AG10803 (cell line): ENCODE data around the gene FCHSD2.
A peak's percentile ranks its signal among the peaks of the same experiment; 100 is the strongest.
"Not testable (repeated sequence)": the region's sequence is repeated elsewhere in the genome, so short reads cannot be mapped to it uniquely, and the experiment has no call there.

Experiments
- DNase-seq: peaks from one replicate; pipeline ENCODE4 v3.0.0; 2010; ENCODE audit warnings: low read depth
- H3K4me3 ChIP-seq: 2 replicates; pipeline ENCODE4 v1.5.1; 2011; ENCODE audit warnings: mild to moderate bottlenecking, low read length, control low read depth
- TF ChIP-seq, protein P1 (sequence below): conservative IDR thresholded peaks from 2 replicates; pipeline ENCODE4 v1.5.1; 2011; ENCODE audit warnings: mild to moderate bottlenecking, low read length, control low read depth, inconsistent platforms

FCHSD2 gene

DNA sequence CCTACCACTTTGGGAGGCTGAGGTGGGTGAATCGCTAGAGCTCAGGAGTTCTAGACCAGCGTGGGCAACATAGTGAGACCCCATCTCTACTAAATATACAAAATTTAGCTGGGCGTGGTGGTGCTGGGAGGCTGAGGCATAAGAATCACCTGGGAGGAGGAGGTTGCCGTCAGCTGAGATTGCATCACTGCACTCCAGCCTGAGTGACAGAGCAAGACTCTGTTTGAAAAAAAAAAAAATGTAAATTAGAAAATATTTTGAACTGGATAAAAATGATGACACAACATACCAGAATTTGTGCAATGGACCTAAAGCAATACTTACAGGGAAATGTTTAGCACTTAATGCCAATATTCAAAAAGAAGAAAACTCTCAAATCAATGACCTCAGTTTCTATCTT lies 281.5 kb downstream of the FCHSD2 start:
- no peak for DNase-seq
- TF ChIP-seq, protein P1, sequence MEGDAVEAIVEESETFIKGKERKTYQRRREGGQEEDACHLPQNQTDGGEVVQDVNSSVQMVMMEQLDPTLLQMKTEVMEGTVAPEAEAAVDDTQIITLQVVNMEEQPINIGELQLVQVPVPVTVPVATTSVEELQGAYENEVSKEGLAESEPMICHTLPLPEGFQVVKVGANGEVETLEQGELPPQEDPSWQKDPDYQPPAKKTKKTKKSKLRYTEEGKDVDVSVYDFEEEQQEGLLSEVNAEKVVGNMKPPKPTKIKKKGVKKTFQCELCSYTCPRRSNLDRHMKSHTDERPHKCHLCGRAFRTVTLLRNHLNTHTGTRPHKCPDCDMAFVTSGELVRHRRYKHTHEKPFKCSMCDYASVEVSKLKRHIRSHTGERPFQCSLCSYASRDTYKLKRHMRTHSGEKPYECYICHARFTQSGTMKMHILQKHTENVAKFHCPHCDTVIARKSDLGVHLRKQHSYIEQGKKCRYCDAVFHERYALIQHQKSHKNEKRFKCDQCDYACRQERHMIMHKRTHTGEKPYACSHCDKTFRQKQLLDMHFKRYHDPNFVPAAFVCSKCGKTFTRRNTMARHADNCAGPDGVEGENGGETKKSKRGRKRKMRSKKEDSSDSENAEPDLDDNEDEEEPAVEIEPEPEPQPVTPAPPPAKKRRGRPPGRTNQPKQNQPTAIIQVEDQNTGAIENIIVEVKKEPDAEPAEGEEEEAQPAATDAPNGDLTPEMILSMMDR: no peak
- no peak overlapping the region for H3K4me3 ChIP-seq

- DNase-seq: no peak
Observed at GRCh38 chr11:72860010-72860409, 282.1 kb downstream of the FCHSD2 start.

DNA sequence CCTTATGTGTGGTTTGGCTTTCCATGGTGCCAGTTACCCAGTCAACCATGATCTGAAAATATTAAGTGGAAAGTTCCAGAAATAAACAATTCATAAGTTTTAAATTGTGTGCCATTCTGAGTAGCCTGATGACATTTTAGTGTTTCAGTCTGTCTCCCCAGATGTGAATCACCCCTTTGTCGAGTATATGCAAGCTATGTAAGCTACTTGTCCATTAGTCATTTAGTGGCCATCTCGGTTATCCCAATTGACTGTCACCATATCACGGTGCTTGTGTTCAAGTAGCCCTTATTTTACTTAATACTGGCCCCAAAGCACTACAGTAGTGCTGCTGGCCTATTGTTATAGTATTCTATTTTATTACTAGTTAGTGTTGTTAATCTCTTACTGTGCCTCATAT lies 283.0 kb downstream of the FCHSD2 start:
- H3K4me3 ChIP-seq: no peak overlapping the region
- TF ChIP-seq, protein P1: no peak
- DNase-seq: no peak

More at GRCh38 chr11:72860010-72860409, 282.1 kb downstream of the FCHSD2 start:
- no peak overlapping the region for H3K4me3 ChIP-seq
- TF ChIP-seq, protein P1: no peak

DNA sequence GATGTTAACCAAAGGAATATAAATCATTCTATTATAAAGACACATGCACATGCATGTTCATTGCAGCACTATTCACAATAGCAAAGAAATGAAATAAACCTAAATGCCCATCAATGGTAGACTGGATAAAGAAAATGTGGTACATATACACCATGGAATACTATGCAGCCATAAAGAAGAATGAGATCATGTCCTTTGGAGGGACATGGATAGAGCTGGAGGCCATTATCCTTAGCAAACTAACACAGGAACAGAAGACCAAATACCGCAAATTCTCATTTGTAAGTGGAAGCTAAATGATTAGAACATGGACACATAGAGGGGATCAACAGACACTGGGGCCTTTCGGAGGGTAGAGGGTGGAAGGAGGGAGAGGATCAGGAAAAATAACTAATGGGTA lies 283.9 kb downstream of the FCHSD2 start:
- H3K4me3 ChIP-seq, DNase-seq: not testable (repeated sequence)

DNA sequence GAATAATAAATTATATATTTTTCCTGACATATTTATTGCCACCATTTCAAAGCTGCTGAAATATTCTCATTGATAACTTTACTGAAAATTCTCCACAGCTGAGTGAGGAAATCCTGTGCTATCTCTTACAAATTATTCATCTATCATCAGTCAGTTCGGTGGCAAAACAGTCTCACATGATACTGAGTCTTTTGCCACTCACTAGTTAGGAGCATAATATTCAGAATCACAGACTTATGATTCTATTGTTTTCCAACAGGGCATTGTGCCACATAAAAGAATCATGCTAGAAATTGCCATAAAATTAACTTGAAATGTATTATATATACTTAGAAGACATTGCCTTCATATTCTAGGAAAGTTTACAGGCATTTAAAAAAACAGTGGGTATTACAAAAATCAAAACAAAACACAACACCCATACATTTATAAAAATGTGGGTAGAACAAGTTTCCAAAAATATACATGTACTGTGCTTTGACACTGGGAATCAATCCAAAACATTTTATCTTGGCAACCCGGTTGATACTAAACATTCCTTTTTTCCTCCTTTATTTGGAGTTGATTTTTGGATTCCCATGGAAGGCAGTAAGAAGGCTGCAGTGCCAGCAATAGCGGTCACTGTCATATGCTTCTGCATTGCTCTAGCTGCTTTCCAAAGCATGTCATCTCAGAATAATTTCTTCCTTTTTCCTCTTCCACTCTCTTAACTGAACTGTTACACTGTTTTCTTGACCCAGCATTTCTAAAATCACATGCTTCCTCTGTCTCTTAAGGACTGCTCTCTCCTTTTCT lies 285.4 kb downstream of the FCHSD2 start:
- H3K4me3 ChIP-seq: no peak overlapping the region
- DNase-seq: peak; percentile 20
- TF ChIP-seq, protein P1: no peak

- DNase-seq: no peak
- TF ChIP-seq, protein P1: no peak
- H3K4me3 ChIP-seq: no peak overlapping the region
Observed at GRCh38 chr11:72856065-72856464, 286.1 kb downstream of the FCHSD2 start.

DNA sequence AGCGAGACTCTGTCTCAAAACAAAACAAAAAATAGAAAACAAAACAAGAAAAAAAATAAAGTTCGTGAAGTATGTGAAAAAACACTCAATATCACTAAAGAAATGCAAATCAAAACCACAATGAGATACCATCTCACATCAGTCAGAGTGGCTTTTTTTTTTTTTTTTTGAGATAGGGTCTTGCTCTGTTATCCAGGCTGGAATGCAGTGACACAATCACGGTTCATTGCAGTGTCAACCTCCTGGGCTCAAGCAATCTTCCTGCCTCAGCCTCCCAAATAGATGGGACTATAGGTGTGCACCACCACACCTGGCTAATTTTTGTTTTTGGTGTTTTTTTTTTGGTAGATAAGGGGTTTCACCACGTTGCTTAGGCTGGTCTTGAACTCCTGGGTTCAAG lies 290.4 kb downstream of the FCHSD2 start:
- H3K4me3 ChIP-seq: no peak overlapping the region
- TF ChIP-seq, protein P1: no peak
- DNase-seq: no peak
